Spleen (tissue), 7 donors: ENCODE results near the gene ZNF397.

Experiments
- CTCF ChIP-seq, 11 experiments: fragments of 200-600 bp in 7 of 11; fragments of 450-650 bp in 4 of 11; sonication (generic) in 4 of 11; IDR thresholded peaks in 8 of 11; conservative IDR thresholded peaks in 3 of 11; 1 replicate in 7 of 11; 2 replicates in 4 of 11; pipeline versions ENCODE4 v1.4.0 to v1.8.0; 2016 to 2021; ENCODE audit warnings: antibody characterized with exemption in 11 of 11, inconsistent platforms in 4 of 11, mild to moderate bottlenecking in 1 of 11
- POLR2AphosphoS5 ChIP-seq, 3 donors: sonication (generic); formaldehyde crosslinking; IDR thresholded peaks; one replicate each; pipeline ENCODE4 v1.5.1; 2017; ENCODE audit warnings: antibody characterized with exemption in 3 of 3
- donor health status: DM: no; HTN: no; CAD: no; lungs with moderate emphysema.
- donor health status: DM: no; HTN: no; CAD: no.
- donor health status: DM: no; HTN: no; CAD: no.

GRCh38 chr18:35296060-35296459, 55.2 kb downstream of the ZNF397 start:
- TF ChIP-seq CTCF (IDR thresholded peaks at IDR 0.05 in 8 of 11, conservative IDR thresholded peaks at IDR 0.05 in 3 of 11) = no peak
- no peak for TF ChIP-seq POLR2AphosphoS5 (IDR thresholded peaks at IDR 0.05)
